T-cell (primary cell): ENCODE data around the gene SVOPL. TPM values are rescaled to one million over a fixed set of nuclear protein-coding genes. Genes with fewer than 3 reads are reported as not detected.

Source experiments
- ATAC-seq, 4 experiments: fragments of 200-7000 bp in 3 of 4; fragments of 150-1000 bp in 1 of 4; cut with Tn5 transposase; replicated peaks in 1 of 4; 1 replicate in 3 of 4; 2 replicates in 1 of 4; pipeline ENCODE4 v1.10.0; 2021; ENCODE audit warnings: moderate library complexity in 3 of 4, mild to moderate bottlenecking in 2 of 4, moderate number of reproducible peaks in 1 of 4
- CTCF ChIA-PET, 2 donors: fragments of 300-600 bp; sonication (Branson Sonifier 250); formaldehyde crosslinking; loops; one replicate each; lab custom pipeline; 2022; ENCODE audit warnings: antibody characterized with exemption in 2 of 2; lab: Charles Lee
- POLR2A ChIA-PET, 2 donors: fragments of 300-600 bp; sonication (Branson Sonifier 250); formaldehyde crosslinking; loops; one replicate each; lab custom pipeline; 2022; ENCODE audit warnings: antibody characterized with exemption in 2 of 2; lab: Charles Lee
- DNase-seq, 35 experiments: peaks; one replicate each; pipeline versions ENCODE4 v3.0.0 to v3.0.0-alpha.2; 2013 to 2023
- H3K27ac ChIP-seq: one replicate; pipeline ENCODE4 v1.5.1; 2013; ENCODE audit warnings: low read length
- H3K27me3 ChIP-seq, 2 experiments: replicated peaks in 1 of 2; 1 replicate in 1 of 2; 2 replicates in 1 of 2; pipeline versions ENCODE4 v1.6.1 to v1.7.0; 2013; ENCODE audit warnings: low read length in 1 of 2, mixed read lengths in 1 of 2; ENCODE audit not compliant: control insufficient read depth in 2 of 2, insufficient read depth in 2 of 2; ENCODE audit errors: extremely low read depth in 1 of 2
- H3K36me3 ChIP-seq, 2 donors: 1 replicate in 1 of 2; 2 replicates in 1 of 2; pipeline versions ENCODE4 v1.6.1 to v1.7.0; 2013; ENCODE audit warnings: low read length in 1 of 2; ENCODE audit not compliant: control insufficient read depth in 2 of 2, insufficient read depth in 1 of 2; ENCODE audit errors: extremely low read depth in 1 of 2
- H3K4me1 ChIP-seq, 2 experiments: 1 replicate in 1 of 2; 2 replicates in 1 of 2; pipeline versions ENCODE4 v1.6.1 to v1.7.0; 2013; ENCODE audit warnings: low read length in 2 of 2, mixed read lengths in 1 of 2; ENCODE audit not compliant: insufficient read depth in 2 of 2, control insufficient read depth in 1 of 2; ENCODE audit errors: extremely low read depth in 1 of 2
- H3K4me3 ChIP-seq, 2 donors: 1 replicate in 1 of 2; 2 replicates in 1 of 2; pipeline versions ENCODE4 v1.5.1 to v1.7.0; 2013; ENCODE audit warnings: mild to moderate bottlenecking in 2 of 2, low read length in 1 of 2, moderate library complexity in 1 of 2; ENCODE audit not compliant: control insufficient read depth in 1 of 2; ENCODE audit errors: extremely low read depth in 1 of 2
- H3K9me3 ChIP-seq: 2 replicates; pipeline ENCODE4 v1.7.0; 2013
- H3K27ac Mint-ChIP-seq, 2 donors: one replicate each; pipeline ENCODE4 v1.8.0; 2020 to 2021; ENCODE audit warnings: mild to moderate bottlenecking in 2 of 2, mixed read lengths in 2 of 2
- H3K27me3 Mint-ChIP-seq, 2 donors: one replicate each; pipeline ENCODE4 v1.8.0; 2021 to 2022; ENCODE audit warnings: mixed read lengths in 2 of 2
- H3K36me3 Mint-ChIP-seq: one replicate; pipeline ENCODE4 v1.8.0; 2021; ENCODE audit warnings: mixed read lengths
- H3K4me1 Mint-ChIP-seq, 3 donors: one replicate each; pipeline ENCODE4 v1.8.0; 2020 to 2022; ENCODE audit warnings: mixed read lengths in 3 of 3, mild to moderate bottlenecking in 1 of 3
- H3K4me3 Mint-ChIP-seq, 3 donors: one replicate each; pipeline ENCODE4 v1.8.0; 2020 to 2022; ENCODE audit warnings: mild to moderate bottlenecking in 3 of 3, mixed read lengths in 3 of 3, moderate library complexity in 3 of 3
- H3K9me3 Mint-ChIP-seq, 3 donors: one replicate each; pipeline ENCODE4 v1.8.0; 2020 to 2022; ENCODE audit warnings: mixed read lengths in 3 of 3
- WGBS: methylation state at CpG from one replicate; pipeline ENCODE4 v1.1.5; 2013; ENCODE audit warnings: missing lambda C conversion rate; ENCODE audit not compliant: insufficient coverage; 5-methylcytosine and 5-hydroxymethylcytosine counted together
- total RNA-seq, 35 experiments: library from RNA in 6 of 35; stranded (reverse) in 6 of 35; fragments of 120-200 nt in 1 of 35; gene quantifications; one replicate each; pipeline versions ENCODE4 v1.2.1 to v1.2.4 and lab custom pipeline; 2013 to 2026

The SVOPL gene
- total RNA-seq, 5 donors from 2014 or later (not counting 1 experiment from before 2014, with no cell fraction given): 1.2 TPM; not detected in 4

DNA sequence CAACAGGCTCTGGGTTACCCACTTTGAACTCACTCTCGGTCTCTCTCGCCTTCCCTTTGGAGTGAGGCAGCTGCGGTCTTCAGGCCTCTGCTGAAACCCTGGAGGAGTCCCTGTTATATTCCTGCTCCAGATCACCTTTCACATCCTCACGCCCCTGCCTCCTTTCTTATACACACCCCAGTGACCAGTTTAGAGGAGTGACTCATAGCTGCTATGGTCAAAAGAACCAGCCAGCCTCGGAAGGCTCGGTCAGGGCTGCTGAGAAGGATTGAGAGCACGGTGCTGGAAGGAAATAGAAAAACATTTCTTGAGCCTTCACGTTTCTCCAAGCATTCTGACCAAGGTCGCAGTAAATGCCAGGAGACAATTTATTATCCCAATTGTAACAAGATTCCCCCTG, 28.3 kb upstream of the SVOPL start:
- WGBS: 93% methylated on average over 5 of the region's 9 CpGs
- Mint-ChIP-seq H3K27me3 (no peaks in the 10 kb centered on the region), H3K4me3 (no peak overlapping the region), H3K36me3 (no peaks in the 10 kb centered on the region), H3K4me1 (peaks cover 0 to 4% (median 2%) of the 10 kb centered on the region in 3 donors), H3K9me3 (no peaks in the 10 kb centered on the region), H3K27ac (no peak overlapping the region)
- POLR2A ChIA-PET: no interaction called here
- CTCF ChIA-PET: interaction anchor here in 1 of 2 donors (2.0 kb wide), 1 partner anchor 9 kb away, joined by 6 read pairs; no protein-coding TSS in a partner anchor
- ATAC-seq (no peak), DNase-seq (no peak)
- no peak overlapping the region for H3K4me3 ChIP-seq
- no peaks in the 10 kb centered on the region for H3K9me3 ChIP-seq
- no peak overlapping the region for H3K27ac ChIP-seq
- H3K36me3 ChIP-seq: no peaks in the 10 kb centered on the region
- no peaks in the 10 kb centered on the region for H3K4me1 ChIP-seq
- H3K27me3 ChIP-seq: no peaks in the 10 kb centered on the region

DNA sequence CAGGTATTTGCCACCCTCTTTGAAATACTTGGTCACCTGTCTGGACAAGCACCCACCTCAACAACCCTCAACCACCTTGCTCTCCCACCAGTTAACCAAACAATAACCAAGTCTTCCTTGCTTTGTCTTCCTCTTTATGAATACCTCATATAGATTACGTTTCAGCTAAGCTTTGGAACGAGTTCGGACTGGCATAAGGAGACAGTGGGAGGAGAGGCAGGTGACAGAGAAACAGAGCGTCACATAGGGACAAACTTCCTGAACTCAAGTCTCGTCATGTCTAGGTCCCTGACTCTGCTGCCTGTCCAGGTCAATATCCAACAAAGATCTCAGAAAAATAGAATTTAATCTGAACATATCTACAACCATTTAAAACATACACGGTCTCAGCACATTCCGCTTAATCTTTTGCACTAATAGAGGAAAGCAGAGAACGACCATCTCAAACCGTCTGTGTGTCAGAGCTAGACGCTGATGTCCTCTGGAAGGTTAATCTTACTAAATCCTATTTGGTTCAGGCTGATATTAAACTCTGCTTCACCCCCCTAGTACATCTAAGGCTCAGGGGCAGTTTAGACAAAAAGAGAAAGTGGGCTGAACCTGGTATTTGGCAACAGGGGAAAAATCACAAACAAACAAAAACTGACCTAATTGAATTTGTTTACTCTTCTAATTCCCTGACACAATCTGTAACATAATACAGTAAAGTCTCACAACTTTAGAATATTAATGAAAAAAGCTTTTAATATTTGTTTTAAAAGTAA, 26.4 kb upstream of the SVOPL start:
- Mint-ChIP-seq H3K27ac (no peak overlapping the region), H3K4me3 (no peak overlapping the region), H3K36me3 (no peaks in the 10 kb centered on the region), H3K27me3 (no peaks in the 10 kb centered on the region), H3K4me1 (no peaks in the 10 kb centered on the region), H3K9me3 (no peaks in the 10 kb centered on the region)
- no peak overlapping the region for H3K4me3 ChIP-seq
- H3K36me3 ChIP-seq: no peaks in the 10 kb centered on the region
- DNase-seq: no peak
- no peaks in the 10 kb centered on the region for H3K27me3 ChIP-seq
- 93% methylated on average over 4 of the region's 10 CpGs for WGBS
- ChIA-PET POLR2A (no interaction called here), CTCF (interaction anchor here in 1 of 2 donors (0.6 to 2.0 kb wide), 3 partner anchors 11 to 200 kb away, joined by 3 to 6 read pairs (median 3); no protein-coding TSS in a partner anchor)
- no peaks in the 10 kb centered on the region for H3K9me3 ChIP-seq
- no peaks in the 10 kb centered on the region for H3K4me1 ChIP-seq
- H3K27ac ChIP-seq: no peak overlapping the region
- ATAC-seq: no peak

DNA sequence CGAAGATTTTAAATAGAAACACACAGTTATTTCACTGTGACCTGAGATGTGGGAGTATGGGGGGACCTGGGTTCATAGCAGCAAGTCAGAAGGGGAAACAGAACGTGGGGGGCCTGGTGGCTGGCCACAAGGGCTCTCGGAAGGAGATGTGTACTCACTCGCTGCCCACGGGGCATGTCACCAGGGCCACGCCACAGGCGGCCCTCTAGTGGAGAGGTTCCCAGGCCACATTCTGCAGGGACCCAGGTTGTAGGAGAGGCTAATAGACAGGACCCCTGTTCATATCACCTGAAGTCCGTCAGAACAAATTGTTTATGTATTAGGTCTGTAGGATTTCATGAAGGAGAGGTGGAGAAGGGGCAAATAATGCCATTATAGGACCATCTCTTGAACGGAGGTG, 25.1 kb upstream of the SVOPL start:
- ATAC-seq (no peak), DNase-seq (no peak)
- Histone ChIP-seq H3K9me3 (no peaks in the 10 kb centered on the region), H3K36me3 (no peaks in the 10 kb centered on the region), H3K27me3 (no peaks in the 10 kb centered on the region), H3K4me3 (no peak overlapping the region), H3K4me1 (no peaks in the 10 kb centered on the region), H3K27ac (no peak overlapping the region)
- ChIA-PET POLR2A (interaction anchor here (0.6 kb wide), 3 partner anchors 28 to 393 kb away, joined by 5 to 6 read pairs (median 6); no protein-coding TSS in a partner anchor), CTCF (interaction anchor here (0.6 to 1.0 kb wide), 3 partner anchors 13 to 1186 kb away, joined by 3 to 10 read pairs (median 5); no protein-coding TSS in a partner anchor)
- H3K4me1 Mint-ChIP-seq: no peaks in the 10 kb centered on the region
- H3K27me3 Mint-ChIP-seq: no peaks in the 10 kb centered on the region
- H3K27ac Mint-ChIP-seq: no peak overlapping the region
- no peaks in the 10 kb centered on the region for H3K36me3 Mint-ChIP-seq
- 67% methylated on average over 8 of the region's 9 CpGs for WGBS
- H3K9me3 Mint-ChIP-seq: no peaks in the 10 kb centered on the region
- no peak overlapping the region for H3K4me3 Mint-ChIP-seq

DNA sequence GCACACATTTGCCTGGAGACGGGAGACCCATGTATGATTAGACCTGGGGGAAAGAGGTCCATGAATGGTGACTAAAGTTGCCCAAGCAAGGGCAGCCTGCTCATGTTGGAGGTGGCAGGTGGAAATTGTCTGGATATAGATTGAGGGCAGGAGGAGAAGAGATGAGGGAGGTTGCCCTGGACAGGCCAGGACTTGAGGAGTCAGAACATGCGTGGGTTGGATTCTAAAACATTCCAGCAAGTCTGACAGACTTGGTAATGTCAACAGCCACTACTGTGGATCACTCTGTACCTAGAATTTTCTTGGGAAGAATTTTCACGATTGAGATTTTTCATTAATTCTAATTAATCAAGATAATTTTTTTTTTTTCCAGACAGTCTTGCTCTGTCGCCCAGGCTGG, 19.1 kb upstream of the SVOPL start:
- H3K4me3 Mint-ChIP-seq: no peak overlapping the region
- no peaks in the 10 kb centered on the region for H3K9me3 Mint-ChIP-seq
- DNase-seq (no peak), ATAC-seq (no peak)
- no peak overlapping the region for H3K4me3 ChIP-seq
- H3K27me3 ChIP-seq: peaks cover 0 to 10% of the 10 kb centered on the region in 2 experiments
- H3K4me1 ChIP-seq: peaks cover 0 to 11% of the 10 kb centered on the region in 2 experiments
- no peak overlapping the region for H3K27ac ChIP-seq
- 82% methylated on average over 1 of the region's 4 CpGs for WGBS
- H3K27me3 Mint-ChIP-seq: peaks cover 0 to 13% of the 10 kb centered on the region in 2 donors
- H3K36me3 Mint-ChIP-seq: no peaks in the 10 kb centered on the region
- no peak overlapping the region for H3K27ac Mint-ChIP-seq
- H3K36me3 ChIP-seq: no peaks in the 10 kb centered on the region
- ChIA-PET CTCF (no interaction called here), POLR2A (interaction anchor here in 1 of 2 donors (0.6 kb wide), 1 partner anchor 142 kb away, joined by 10 read pairs; no protein-coding TSS in a partner anchor)
- no peaks in the 10 kb centered on the region for H3K9me3 ChIP-seq
- peaks cover 15 to 22% (median 20%) of the 10 kb centered on the region in 3 donors for H3K4me1 Mint-ChIP-seq

DNA sequence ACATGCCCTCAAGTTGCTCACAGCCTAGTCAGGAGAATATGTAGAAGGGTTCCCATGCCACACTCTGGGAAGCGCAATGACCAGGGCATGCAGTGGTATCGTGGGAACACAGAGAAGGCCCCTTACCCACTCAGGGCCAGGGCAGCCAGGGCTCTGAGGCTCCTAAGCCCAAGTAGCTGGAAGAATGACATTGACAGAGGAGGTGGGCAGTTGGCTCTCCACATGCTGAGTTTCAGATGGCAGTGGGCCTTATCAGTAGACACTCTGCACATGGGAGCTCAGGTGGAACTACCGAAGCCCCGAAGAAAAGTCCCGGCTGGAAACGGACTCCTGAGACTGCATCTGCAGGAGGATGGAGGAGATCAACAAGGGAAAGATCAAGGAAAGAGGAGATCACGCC, 15.7 kb upstream of the SVOPL start:
- no peak for ATAC-seq
- Mint-ChIP-seq H3K4me3 (peak overlapping the region; percentile 21 to 94 (median 53)), H3K27me3 (peaks cover 0 to 17% of the 10 kb centered on the region in 2 donors), H3K4me1 (peaks cover 19 to 31% (median 26%) of the 10 kb centered on the region in 3 donors), H3K27ac (peak overlapping the region in 1 of 2 donors; percentile 46), H3K9me3 (no peaks in the 10 kb centered on the region), H3K36me3 (no peaks in the 10 kb centered on the region)
- H3K27me3 ChIP-seq: peaks cover 0 to 20% of the 10 kb centered on the region in 2 experiments
- H3K4me1 ChIP-seq: peaks cover 0 to 11% of the 10 kb centered on the region in 2 experiments
- H3K9me3 ChIP-seq: no peaks in the 10 kb centered on the region
- 96% methylated on average over 5 of the region's 7 CpGs for WGBS
- H3K4me3 ChIP-seq: no peak overlapping the region
- H3K27ac ChIP-seq: no peak overlapping the region
- ChIA-PET CTCF (no interaction called here), POLR2A (interaction anchor here (0.6 to 0.7 kb wide), 2 partner anchors 82 to 683 kb away, joined by 4 to 10 read pairs; no protein-coding TSS in a partner anchor)
- DNase-seq: no peak
- H3K36me3 ChIP-seq: no peaks in the 10 kb centered on the region

DNA sequence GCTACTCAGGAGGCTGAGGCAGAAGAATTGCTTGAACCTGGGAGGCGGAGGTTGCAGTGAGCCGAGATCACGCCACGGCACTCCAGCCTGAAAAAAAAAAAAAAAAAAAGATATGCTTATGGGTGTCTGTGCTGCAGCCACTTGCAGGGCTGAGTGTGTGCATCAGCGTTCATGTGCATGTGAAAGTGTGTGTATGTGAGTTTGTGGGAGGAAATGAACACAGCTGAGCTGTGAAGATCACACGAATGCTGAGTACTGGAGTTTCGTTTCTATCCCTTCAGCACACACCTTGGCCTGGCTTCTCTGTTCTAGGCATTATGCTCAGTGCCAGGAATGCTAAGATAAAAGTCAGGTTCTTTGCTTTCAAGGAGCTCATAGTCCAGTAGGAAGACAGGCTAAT, 12.0 kb upstream of the SVOPL start:
- Mint-ChIP-seq H3K4me1 (peaks cover 16 to 24% (median 21%) of the 10 kb centered on the region in 3 donors), H3K27me3 (peaks cover 0 to 21% of the 10 kb centered on the region in 2 donors), H3K4me3 (no peak overlapping the region), H3K27ac (no peak overlapping the region), H3K9me3 (no peaks in the 10 kb centered on the region), H3K36me3 (no peaks in the 10 kb centered on the region)
- ATAC-seq (peak in 1 of 4 experiments; percentile 34), DNase-seq (no peak)
- Histone ChIP-seq H3K9me3 (no peaks in the 10 kb centered on the region), H3K36me3 (no peaks in the 10 kb centered on the region), H3K27ac (no peak overlapping the region), H3K4me1 (peaks cover 0 to 8% of the 10 kb centered on the region in 2 experiments), H3K27me3 (peaks cover 0 to 18% of the 10 kb centered on the region in 2 experiments), H3K4me3 (no peak overlapping the region)
- WGBS: 20% methylated on average over 2 of the region's 7 CpGs
- ChIA-PET CTCF (interaction anchor here in 1 of 2 donors (0.9 to 1.2 kb wide), 2 partner anchors 9 to 25 kb away, joined by 3 to 9 read pairs; no protein-coding TSS in a partner anchor), POLR2A (interaction anchor here in 1 of 2 donors (0.7 kb wide), 1 partner anchor 901 kb away, joined by 10 read pairs; no protein-coding TSS in a partner anchor)
